Bronchial epithelial cell (primary cell): ENCODE measurements around the gene SYT17. TPM values are rescaled to one million over a fixed set of nuclear protein-coding genes. Genes with fewer than 3 reads are reported as not detected.
A peak's percentile ranks its signal among the peaks of the same experiment; 100 is the strongest.

Experiments used
- DNase-seq: peaks from one replicate; pipeline ENCODE4 v3.0.0-alpha.2; 2010; ENCODE audit warnings: low read depth
- FAIRE-seq: peaks from 2 replicates; lab custom pipeline; 2011; peaks lifted over from hg19 to GRCh38; lab: Jason Lieb, UNC
- H3K27me3 ChIP-seq: 2 replicates; pipeline ENCODE4 v1.5.1; 2011; ENCODE audit warnings: low read length; ENCODE audit not compliant: control insufficient read depth, insufficient read depth
- H3K36me3 ChIP-seq: 2 replicates; pipeline ENCODE4 v1.5.1; 2011; ENCODE audit warnings: low read length; ENCODE audit not compliant: control insufficient read depth, insufficient read depth
- H3K4me3 ChIP-seq: 2 replicates; pipeline ENCODE4 v1.5.1; 2011; ENCODE audit warnings: mild to moderate bottlenecking, low read depth, low read length, control low read depth
- total RNA-seq: library from RNA; depleted of rRNA; stranded (reverse); fragments of >200 nt; gene quantifications from 2 replicates; pipeline ENCODE4 v1.2.1, GENCODE V29; 2014
- TF ChIP-seq, protein P1 (sequence below): IDR thresholded peaks from 2 replicates; pipeline ENCODE4 v1.5.1; 2011; ENCODE audit warnings: mild to moderate bottlenecking, moderate library complexity, low read length, control low read depth, inconsistent platforms; ENCODE audit not compliant: insufficient read depth, severe bottlenecking

Gene SYT17
- total RNA-seq, 1 donor from 2014 or later = 1.1 TPM

GRCh38 chr16:19137201-19138128 is 30.6 kb upstream of the SYT17 start:
- DNase-seq = peak; percentile 59
- FAIRE-seq = no peak
- H3K4me3 ChIP-seq = no peak overlapping the region

GRCh38 chr16:19138601-19139000 is 29.4 kb upstream of the SYT17 start:
- Histone ChIP-seq H3K36me3 (no peaks in the 10 kb centered on the region), H3K4me3 (no peak overlapping the region), H3K27me3 (no peaks in the 10 kb centered on the region)
- FAIRE-seq = no peak
- DNase-seq = peak; percentile 97
- TF ChIP-seq, protein P1, sequence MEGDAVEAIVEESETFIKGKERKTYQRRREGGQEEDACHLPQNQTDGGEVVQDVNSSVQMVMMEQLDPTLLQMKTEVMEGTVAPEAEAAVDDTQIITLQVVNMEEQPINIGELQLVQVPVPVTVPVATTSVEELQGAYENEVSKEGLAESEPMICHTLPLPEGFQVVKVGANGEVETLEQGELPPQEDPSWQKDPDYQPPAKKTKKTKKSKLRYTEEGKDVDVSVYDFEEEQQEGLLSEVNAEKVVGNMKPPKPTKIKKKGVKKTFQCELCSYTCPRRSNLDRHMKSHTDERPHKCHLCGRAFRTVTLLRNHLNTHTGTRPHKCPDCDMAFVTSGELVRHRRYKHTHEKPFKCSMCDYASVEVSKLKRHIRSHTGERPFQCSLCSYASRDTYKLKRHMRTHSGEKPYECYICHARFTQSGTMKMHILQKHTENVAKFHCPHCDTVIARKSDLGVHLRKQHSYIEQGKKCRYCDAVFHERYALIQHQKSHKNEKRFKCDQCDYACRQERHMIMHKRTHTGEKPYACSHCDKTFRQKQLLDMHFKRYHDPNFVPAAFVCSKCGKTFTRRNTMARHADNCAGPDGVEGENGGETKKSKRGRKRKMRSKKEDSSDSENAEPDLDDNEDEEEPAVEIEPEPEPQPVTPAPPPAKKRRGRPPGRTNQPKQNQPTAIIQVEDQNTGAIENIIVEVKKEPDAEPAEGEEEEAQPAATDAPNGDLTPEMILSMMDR = no peak

More at GRCh38 chr16:19137201-19138128, 30.6 kb upstream of the SYT17 start:
- TF ChIP-seq, protein P1 = no peak
- no peaks in the 10 kb centered on the region for H3K36me3 ChIP-seq
- no peaks in the 10 kb centered on the region for H3K27me3 ChIP-seq

- no peak for FAIRE-seq
- H3K4me3 ChIP-seq = no peak overlapping the region
- TF ChIP-seq, protein P1 = no peak
- no peaks in the 10 kb centered on the region for H3K27me3 ChIP-seq
- DNase-seq = peak; percentile 30
- no peaks in the 10 kb centered on the region for H3K36me3 ChIP-seq
Observed at GRCh38 chr16:19139436-19140091, 28.5 kb upstream of the SYT17 start.

GRCh38 chr16:19140396-19140795 is 27.6 kb upstream of the SYT17 start:
- DNase-seq (no peak), FAIRE-seq (no peak)
- H3K4me3 ChIP-seq = no peak overlapping the region
- H3K36me3 ChIP-seq = no peaks in the 10 kb centered on the region
- TF ChIP-seq, protein P1 = no peak
- no peaks in the 10 kb centered on the region for H3K27me3 ChIP-seq

- FAIRE-seq (peak; percentile 52), DNase-seq (peak; percentile 84)
- Histone ChIP-seq H3K27me3 (no peaks in the 10 kb centered on the region), H3K36me3 (no peaks in the 10 kb centered on the region), H3K4me3 (no peak overlapping the region)
- TF ChIP-seq, protein P1 = no peak
Observed at GRCh38 chr16:19142939-19143598, 25.0 kb upstream of the SYT17 start.
